LNCAP (cell line): ENCODE measurements around the gene SLC23A2.

Source experiments
- CTCF ChIP-seq: fragments of 450-650 bp; IDR thresholded peaks from 2 replicates; pipeline ENCODE4 v1.5.1; 2017; ENCODE audit warnings: mild to moderate bottlenecking

Gene SLC23A2

DNA sequence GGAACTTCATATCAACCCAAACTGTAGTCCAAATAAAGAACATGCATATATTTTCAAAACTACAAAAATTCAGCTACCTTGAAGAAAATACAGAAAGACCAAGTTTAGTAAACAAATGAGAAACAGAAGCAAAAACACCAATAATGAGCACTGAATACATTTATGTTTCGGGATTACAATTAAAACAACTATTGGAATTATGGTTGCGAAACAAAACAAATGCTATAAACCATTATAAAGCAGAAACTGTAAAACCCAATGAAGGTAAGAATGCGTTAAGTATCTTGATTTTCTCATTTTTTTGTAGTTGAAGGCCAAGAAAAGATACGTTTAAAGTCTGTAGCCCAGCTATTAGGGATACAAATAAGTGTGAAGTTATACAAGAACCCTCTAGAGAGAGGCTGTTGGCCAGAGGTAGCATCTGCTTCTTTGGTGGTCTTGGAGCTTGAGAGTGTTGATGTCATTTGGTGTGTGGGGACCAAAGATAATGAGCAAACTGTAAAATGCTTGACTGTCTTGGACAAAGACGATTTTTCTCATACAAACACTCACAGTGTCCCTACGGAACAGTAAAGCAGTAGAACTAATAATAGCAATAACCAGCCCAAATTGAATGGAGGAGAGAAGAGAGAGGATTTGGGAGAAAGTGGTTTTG lies 168.1 kb downstream of the SLC23A2 start:
- no peak for TF ChIP-seq CTCF

- no peak for TF ChIP-seq CTCF
Measured at GRCh38 chr20:4832469-4832868, 168.8 kb downstream of the SLC23A2 start.

- no peak for TF ChIP-seq CTCF
Measured at GRCh38 chr20:4830696-4831095, 170.6 kb downstream of the SLC23A2 start.

- no peak for TF ChIP-seq CTCF
Measured at GRCh38 chr20:4830259-4830658, 171.1 kb downstream of the SLC23A2 start.

DNA sequence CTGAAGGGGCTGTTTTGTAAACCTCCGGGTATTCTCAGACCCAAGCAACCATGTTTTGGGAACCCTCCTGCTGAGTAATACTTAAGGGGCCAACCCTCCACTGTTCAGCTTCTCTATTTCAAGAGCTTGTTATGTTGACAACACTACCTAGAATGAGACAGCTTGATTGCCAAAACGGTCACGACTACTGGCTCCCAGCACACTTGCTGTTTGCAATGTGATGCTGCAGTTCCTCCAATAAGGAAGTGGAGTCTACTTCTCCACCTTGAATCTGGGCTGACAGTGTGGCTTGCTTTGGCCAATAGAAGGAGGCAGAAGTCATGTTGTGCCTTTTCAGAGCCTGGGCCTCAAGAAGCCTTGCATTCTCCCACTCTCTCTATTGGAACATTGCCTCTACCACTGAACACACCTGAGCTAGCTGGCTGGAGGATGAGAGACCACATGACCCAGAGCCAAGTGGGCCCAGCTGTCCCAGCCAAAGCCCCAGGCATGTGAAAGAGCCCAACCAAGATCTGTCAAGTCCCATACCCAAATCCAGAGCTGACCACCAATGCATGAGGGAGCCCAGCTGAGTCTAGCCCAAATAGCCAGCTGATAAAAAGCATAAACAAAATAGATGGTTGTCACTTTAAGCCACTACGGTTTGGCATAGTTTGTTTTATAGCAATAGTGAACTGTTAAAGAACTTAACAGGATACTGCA lies 171.6 kb downstream of the SLC23A2 start:
- TF ChIP-seq CTCF, result no peak

DNA sequence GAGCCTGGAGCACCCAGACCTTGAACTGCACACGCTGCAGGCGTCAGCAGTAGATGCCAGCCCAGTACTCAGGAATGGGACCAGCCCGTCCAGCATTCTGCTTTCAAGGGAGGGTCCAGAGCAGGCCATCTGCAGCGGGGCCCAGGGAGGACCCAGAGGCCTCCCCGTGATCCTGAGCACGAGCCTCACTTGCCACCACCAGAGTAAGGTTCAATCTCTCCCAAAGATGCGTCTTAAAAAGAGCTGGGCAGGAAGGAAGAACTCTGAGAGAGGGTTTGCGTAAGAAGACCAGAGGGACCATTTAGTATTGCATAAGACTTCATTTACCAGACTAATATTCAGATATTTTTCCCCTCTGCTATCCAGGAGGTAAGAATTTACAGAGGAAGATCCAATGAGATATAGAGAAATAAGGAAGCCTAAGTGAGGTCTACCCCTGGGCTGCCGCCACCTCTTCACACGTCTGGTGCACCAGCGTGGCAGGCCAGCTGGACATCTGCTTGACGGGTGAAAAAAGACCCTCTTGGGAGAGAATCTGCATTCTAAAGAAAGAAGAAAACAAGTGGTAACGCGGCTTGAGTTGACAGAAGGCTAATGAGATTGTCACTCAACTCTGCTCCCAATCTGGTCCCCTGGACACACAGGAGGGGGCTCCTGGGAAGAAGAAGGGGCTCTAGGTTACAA lies 172.3 kb downstream of the SLC23A2 start:
- TF ChIP-seq CTCF, result no peak

DNA sequence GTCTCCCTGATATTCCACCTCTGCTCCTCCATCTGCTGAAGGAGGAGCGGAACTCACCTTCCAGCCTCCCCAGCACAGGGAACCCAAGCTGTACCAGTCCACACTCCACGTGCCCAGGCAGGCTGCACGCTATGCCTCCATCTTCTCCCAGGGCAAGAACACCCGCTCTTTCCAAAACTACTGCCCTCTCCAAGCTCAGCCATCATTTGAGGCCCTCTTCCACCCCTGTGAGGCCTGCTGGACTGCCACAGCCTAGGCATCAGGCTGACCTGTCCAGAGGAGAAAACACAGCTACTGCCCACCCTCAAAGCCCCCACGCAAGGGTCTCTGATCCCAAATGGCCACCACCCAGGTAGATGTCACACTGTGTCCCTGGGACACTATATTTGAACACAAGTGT lies 179.7 kb downstream of the SLC23A2 start:
- TF ChIP-seq CTCF, result no peak
